KMS-11 (cell line): Measurements from ENCODE around the gene NFIC.
"Not testable (repeated sequence)": the region's sequence is repeated elsewhere in the genome, so short reads cannot be mapped to it uniquely, and the experiment has no call there.

Experiments
- H2AFZ ChIP-seq: fragments of 200-600 bp; sonication (generic); 2 replicates; pipeline ENCODE4 v1.6.1; 2016; ENCODE audit warnings: antibody characterized with exemption, mixed run types, low read depth
- H3K27ac ChIP-seq: fragments of 200-600 bp; sonication (generic); 2 replicates; pipeline ENCODE4 v1.6.1; 2016; ENCODE audit warnings: mild to moderate bottlenecking, mixed run types
- H3K27me3 ChIP-seq: fragments of 200-600 bp; sonication (generic); 2 replicates; pipeline ENCODE4 v1.6.1; 2017; ENCODE audit warnings: mild to moderate bottlenecking, low read depth, mixed run types, moderate library complexity; ENCODE audit not compliant: insufficient read depth
- H3K36me3 ChIP-seq: fragments of 200-600 bp; sonication (generic); 2 replicates; pipeline ENCODE4 v1.6.1; 2017; ENCODE audit warnings: mild to moderate bottlenecking, mixed run types; ENCODE audit not compliant: insufficient read depth
- H3K4me1 ChIP-seq: fragments of 200-600 bp; sonication (generic); 2 replicates; pipeline ENCODE4 v1.6.1; 2016; ENCODE audit warnings: mild to moderate bottlenecking, low read depth, mixed run types; ENCODE audit not compliant: poor library complexity, severe bottlenecking
- H3K4me2 ChIP-seq: fragments of 200-600 bp; sonication (generic); 2 replicates; pipeline ENCODE4 v1.7.0; 2016; ENCODE audit warnings: mild to moderate bottlenecking, mixed run types
- H3K4me3 ChIP-seq: fragments of 200-600 bp; sonication (generic); IDR thresholded peaks from 2 replicates; pipeline ENCODE4 v1.6.1; 2017; ENCODE audit warnings: low read depth, low read length, mixed read lengths; ENCODE audit not compliant: insufficient read depth
- H3K79me2 ChIP-seq: fragments of 200-600 bp; sonication (generic); 2 replicates; pipeline ENCODE4 v1.6.1; 2016; ENCODE audit warnings: low read depth, mixed run types; ENCODE audit not compliant: insufficient read depth
- H3K9ac ChIP-seq: fragments of 200-600 bp; sonication (generic); 2 replicates; pipeline ENCODE4 v1.6.1; 2016; ENCODE audit warnings: mild to moderate bottlenecking, mixed run types
- H4K20me1 ChIP-seq: fragments of 200-600 bp; sonication (generic); 2 replicates; pipeline ENCODE4 v1.6.1; 2016; ENCODE audit warnings: mild to moderate bottlenecking, mixed run types; ENCODE audit not compliant: insufficient read depth
- TF ChIP-seq, protein P1 (sequence below): fragments of 200-600 bp; sonication (generic); conservative IDR thresholded peaks from 2 replicates; pipeline ENCODE4 v1.6.1; 2017; ENCODE audit warnings: low read depth, mild to moderate bottlenecking, antibody characterized with exemption, low read length, moderate library complexity, mixed read lengths

Gene NFIC

DNA sequence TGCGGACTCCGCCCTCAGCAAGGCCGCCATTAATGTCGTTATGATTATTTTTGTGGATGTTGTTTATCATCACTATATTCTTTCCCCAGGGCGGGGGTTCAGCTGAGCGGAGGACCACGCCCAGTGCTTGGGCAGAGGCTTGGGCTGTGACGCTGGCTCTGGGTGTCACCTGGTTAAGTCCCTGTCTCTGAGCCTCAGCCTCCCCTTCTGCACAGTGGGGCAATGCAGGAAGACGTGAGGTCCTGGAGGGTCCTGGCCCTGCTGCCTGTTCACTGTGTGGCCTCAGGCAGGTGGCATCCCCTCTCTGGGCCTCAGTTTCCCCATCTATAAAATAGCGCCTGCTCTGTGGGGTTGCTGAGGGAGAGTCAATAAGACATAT, 32.5 kb downstream of the NFIC start:
- no peak overlapping the region for H2AFZ ChIP-seq
- H3K4me3 ChIP-seq, result no peak overlapping the region
- H3K27me3 ChIP-seq, result no peaks in the 10 kb centered on the region
- no peak overlapping the region for H3K9ac ChIP-seq
- H3K4me2 ChIP-seq, result no peak overlapping the region
- TF ChIP-seq, protein P1, sequence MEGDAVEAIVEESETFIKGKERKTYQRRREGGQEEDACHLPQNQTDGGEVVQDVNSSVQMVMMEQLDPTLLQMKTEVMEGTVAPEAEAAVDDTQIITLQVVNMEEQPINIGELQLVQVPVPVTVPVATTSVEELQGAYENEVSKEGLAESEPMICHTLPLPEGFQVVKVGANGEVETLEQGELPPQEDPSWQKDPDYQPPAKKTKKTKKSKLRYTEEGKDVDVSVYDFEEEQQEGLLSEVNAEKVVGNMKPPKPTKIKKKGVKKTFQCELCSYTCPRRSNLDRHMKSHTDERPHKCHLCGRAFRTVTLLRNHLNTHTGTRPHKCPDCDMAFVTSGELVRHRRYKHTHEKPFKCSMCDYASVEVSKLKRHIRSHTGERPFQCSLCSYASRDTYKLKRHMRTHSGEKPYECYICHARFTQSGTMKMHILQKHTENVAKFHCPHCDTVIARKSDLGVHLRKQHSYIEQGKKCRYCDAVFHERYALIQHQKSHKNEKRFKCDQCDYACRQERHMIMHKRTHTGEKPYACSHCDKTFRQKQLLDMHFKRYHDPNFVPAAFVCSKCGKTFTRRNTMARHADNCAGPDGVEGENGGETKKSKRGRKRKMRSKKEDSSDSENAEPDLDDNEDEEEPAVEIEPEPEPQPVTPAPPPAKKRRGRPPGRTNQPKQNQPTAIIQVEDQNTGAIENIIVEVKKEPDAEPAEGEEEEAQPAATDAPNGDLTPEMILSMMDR, result no peak
- H3K36me3 ChIP-seq, result no peaks in the 10 kb centered on the region
- H3K4me1 ChIP-seq, result no peaks in the 10 kb centered on the region
- H4K20me1 ChIP-seq, result peaks cover 7% of the 10 kb centered on the region; the same call in 1 of the 2 replicates
- H3K27ac ChIP-seq, result no peak overlapping the region
- peaks cover 83% of the 10 kb centered on the region for H3K79me2 ChIP-seq

DNA sequence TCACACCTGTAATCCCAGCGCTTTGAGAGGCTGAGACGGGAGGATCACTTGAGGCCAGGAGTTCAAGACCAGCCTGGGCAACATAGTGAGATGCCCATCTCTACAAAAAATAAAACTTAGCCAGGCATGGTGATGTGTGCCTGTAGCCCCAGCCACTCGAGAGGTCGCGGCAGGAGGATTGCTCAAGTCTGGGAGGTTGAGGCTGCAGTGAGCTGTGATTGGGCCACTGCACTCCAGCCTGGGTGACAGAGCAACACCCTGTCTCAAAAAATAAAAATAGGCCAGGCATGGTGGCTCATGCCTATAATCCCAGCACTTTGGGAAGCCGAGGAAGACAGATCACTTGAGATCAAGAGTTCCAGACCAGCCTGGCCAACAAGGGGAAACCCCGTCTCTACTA, 32.9 kb downstream of the NFIC start:
- not testable (repeated sequence) for H3K27me3 ChIP-seq, H3K4me2 ChIP-seq, H3K4me3 ChIP-seq, H3K9ac ChIP-seq, H2AFZ ChIP-seq, H3K27ac ChIP-seq, H4K20me1 ChIP-seq, H3K4me1 ChIP-seq, H3K36me3 ChIP-seq
- peaks cover 80% of the 10 kb centered on the region for H3K79me2 ChIP-seq

DNA sequence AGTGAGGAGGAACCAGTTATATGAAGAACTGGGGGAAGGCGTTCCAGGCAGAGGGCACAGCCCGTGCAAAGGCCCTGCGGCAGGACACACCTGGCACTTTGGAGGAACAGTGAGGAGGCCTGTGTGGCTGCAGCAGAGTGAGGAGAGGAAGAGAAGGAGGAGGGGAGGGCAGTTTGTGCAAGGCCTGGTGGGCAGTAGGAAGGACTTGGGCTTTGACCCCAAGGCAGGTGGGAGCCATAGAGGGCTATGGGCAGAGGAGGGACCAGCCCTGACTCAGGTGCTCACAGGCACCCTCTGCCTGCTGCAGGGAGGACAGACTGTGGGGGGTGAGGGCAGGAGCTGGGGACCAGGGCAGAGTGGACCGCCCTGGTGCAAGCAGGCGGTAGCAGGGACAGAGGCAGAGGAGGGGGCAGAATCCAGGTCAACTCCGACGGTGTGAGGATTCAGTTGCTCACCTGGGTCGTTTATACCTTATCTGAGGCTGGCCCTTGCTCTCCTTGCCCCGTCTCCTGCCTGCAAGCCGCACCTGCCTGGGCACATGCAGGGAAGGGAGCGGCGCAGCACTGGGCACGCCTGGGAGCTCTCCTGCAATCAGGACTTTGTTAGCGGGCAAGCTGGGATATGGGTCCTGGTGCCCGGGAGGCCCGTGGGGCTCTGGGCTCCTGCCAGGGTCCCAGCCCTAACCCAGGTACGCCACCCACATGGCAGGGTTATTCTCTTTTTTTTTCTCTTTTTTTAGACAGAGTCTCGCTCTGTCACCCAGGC, 34.8 kb downstream of the NFIC start:
- Histone ChIP-seq H3K36me3 (no peaks in the 10 kb centered on the region), H3K79me2 (peaks cover 79% of the 10 kb centered on the region)

DNA sequence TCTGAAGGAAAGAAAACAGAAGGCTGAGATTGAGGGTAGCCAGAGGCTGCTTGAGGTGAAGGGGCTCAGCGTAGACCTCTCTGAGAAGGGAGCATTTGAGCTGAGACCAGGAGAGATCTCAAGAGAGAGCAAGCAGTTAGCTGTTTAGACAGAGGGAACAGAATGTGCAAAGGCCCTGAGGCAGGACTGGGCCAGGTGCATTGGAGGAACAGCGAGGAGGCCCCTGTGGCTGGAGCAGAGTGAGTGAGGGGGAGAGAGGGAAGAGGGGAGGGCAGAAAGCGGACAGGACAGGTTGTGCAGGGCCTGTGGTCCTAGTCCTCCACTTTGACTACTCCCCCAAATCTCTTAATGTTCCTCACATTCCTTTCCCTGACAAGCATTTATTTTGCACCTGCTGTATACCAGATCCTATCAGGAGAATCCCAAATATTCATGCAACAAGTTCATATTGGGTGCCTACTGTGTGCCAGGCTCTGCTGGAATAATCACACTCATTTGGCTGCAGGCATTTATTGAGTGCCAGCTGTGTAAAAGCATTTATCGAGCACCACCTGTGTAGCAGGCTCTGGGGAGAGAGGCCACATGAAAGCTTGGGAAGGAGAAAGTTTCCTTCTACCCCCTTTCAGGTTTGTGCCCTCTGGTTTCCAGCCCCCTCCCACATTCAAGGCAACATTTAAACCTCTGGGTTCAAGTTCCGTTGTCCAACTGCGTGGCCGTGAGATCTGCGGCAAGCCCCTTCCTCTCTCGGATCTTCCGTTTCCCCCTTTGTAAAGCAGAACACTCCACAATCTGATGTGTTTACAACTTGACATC, 36.5 kb downstream of the NFIC start:
- no peaks in the 10 kb centered on the region for H3K36me3 ChIP-seq
- H3K4me3 ChIP-seq, result no peak overlapping the region
- no peaks in the 10 kb centered on the region for H3K4me1 ChIP-seq
- TF ChIP-seq, protein P1, result no peak
- peaks cover 70% of the 10 kb centered on the region for H3K79me2 ChIP-seq
- no peaks in the 10 kb centered on the region for H3K27me3 ChIP-seq
- no peak overlapping the region for H3K27ac ChIP-seq
- H4K20me1 ChIP-seq, result peaks cover 7% of the 10 kb centered on the region; the same call in 1 of the 2 replicates
- H2AFZ ChIP-seq, result no peak overlapping the region
- H3K4me2 ChIP-seq, result no peak overlapping the region
- H3K9ac ChIP-seq, result no peak overlapping the region

More for the DNA sequence above, 34.8 kb downstream of the NFIC start:
- Histone ChIP-seq H3K27ac (no peak overlapping the region), H2AFZ (no peak overlapping the region), H4K20me1 (peaks cover 7% of the 10 kb centered on the region; the same call in 1 of the 2 replicates), H3K4me3 (no peak overlapping the region), H3K27me3 (no peaks in the 10 kb centered on the region), H3K4me1 (no peaks in the 10 kb centered on the region), H3K4me2 (no peak overlapping the region), H3K9ac (no peak overlapping the region)
- TF ChIP-seq, protein P1, result no peak
